Neural crest cell (in vitro differentiated cells): ENCODE results near the gene BCL7A. TPM values are rescaled to one million over a fixed set of nuclear protein-coding genes. Genes with fewer than 3 reads are reported as not detected.

Experiments
- DNase-seq: peaks from one replicate; pipeline ENCODE4 v3.0.0; 2021; ENCODE audit warnings: low read depth, mixed read lengths, low spot score
- H3K27ac Mint-ChIP-seq: one replicate; pipeline ENCODE4 v1.8.0; 2021; ENCODE audit warnings: mild to moderate bottlenecking, mixed read lengths; ENCODE audit not compliant: unreplicated experiment
- H3K27me3 Mint-ChIP-seq: 2 replicates; pipeline ENCODE4 v1.8.0; 2021; ENCODE audit warnings: low read depth, mild to moderate bottlenecking, mixed read lengths
- H3K36me3 Mint-ChIP-seq: 2 replicates; pipeline ENCODE4 v1.8.0; 2021; ENCODE audit warnings: low read depth, mild to moderate bottlenecking, mixed read lengths
- H3K4me1 Mint-ChIP-seq: 2 replicates; pipeline ENCODE4 v1.8.0; 2021; ENCODE audit warnings: mixed read lengths
- H3K4me3 Mint-ChIP-seq: one replicate; pipeline ENCODE4 v1.8.0; 2021; ENCODE audit warnings: mild to moderate bottlenecking, mixed read lengths
- H3K9me3 Mint-ChIP-seq: 2 replicates; pipeline ENCODE4 v1.8.0; 2021; ENCODE audit warnings: mixed read lengths
- CTCF ChIP-seq: fragments of 200-600 bp; sonication (generic); conservative IDR thresholded peaks from 2 replicates; pipeline ENCODE4 v1.5.0; 2021; ENCODE audit warnings: antibody characterized with exemption, mild to moderate bottlenecking
- total RNA-seq: library from RNA; stranded (reverse); gene quantifications from 2 replicates; pipeline ENCODE4 v1.2.1, GENCODE V29; 2021

BCL7A gene
- total RNA-seq, 1 donor from 2014 or later: 57.4 TPM

GRCh38 chr12:122042910-122043309 lies 21.2 kb downstream of the BCL7A start:
- H3K27ac Mint-ChIP-seq: no peak overlapping the region
- no peak for TF ChIP-seq CTCF

GRCh38 chr12:122043476-122043875 lies 21.8 kb downstream of the BCL7A start:
- Mint-ChIP-seq H3K27me3 (no peaks in the 10 kb centered on the region), H3K4me1 (no peaks in the 10 kb centered on the region), H3K36me3 (peaks cover 7% of the 10 kb centered on the region), H3K9me3 (no peaks in the 10 kb centered on the region), H3K4me3 (no peak overlapping the region), H3K27ac (no peak overlapping the region)
- TF ChIP-seq CTCF: no peak
- DNase-seq: no peak

More at GRCh38 chr12:122042910-122043309, 21.2 kb downstream of the BCL7A start:
- Mint-ChIP-seq H3K36me3 (peaks cover 7% of the 10 kb centered on the region), H3K27me3 (no peaks in the 10 kb centered on the region), H3K4me3 (no peak overlapping the region), H3K9me3 (no peaks in the 10 kb centered on the region), H3K4me1 (no peaks in the 10 kb centered on the region)
- no peak for DNase-seq

- Mint-ChIP-seq H3K9me3 (no peaks in the 10 kb centered on the region), H3K36me3 (peaks cover 7% of the 10 kb centered on the region), H3K4me1 (no peaks in the 10 kb centered on the region), H3K27ac (no peak overlapping the region), H3K27me3 (no peaks in the 10 kb centered on the region), H3K4me3 (no peak overlapping the region)
- no peak for TF ChIP-seq CTCF
- no peak for DNase-seq
Measured at GRCh38 chr12:122045262-122045661, 23.6 kb downstream of the BCL7A start.

GRCh38 chr12:122046145-122046544 lies 24.5 kb downstream of the BCL7A start:
- Mint-ChIP-seq H3K9me3 (no peaks in the 10 kb centered on the region), H3K36me3 (peaks cover 7% of the 10 kb centered on the region), H3K4me1 (no peaks in the 10 kb centered on the region), H3K27me3 (no peaks in the 10 kb centered on the region), H3K27ac (no peak overlapping the region), H3K4me3 (no peak overlapping the region)
- DNase-seq: no peak
- no peak for TF ChIP-seq CTCF

GRCh38 chr12:122048151-122048550 lies 26.5 kb downstream of the BCL7A start:
- Mint-ChIP-seq H3K9me3 (no peaks in the 10 kb centered on the region), H3K4me1 (no peaks in the 10 kb centered on the region), H3K27me3 (no peaks in the 10 kb centered on the region), H3K27ac (no peak overlapping the region), H3K4me3 (no peak overlapping the region), H3K36me3 (peaks cover 7% of the 10 kb centered on the region)
- no peak for DNase-seq
- no peak for TF ChIP-seq CTCF

- Mint-ChIP-seq H3K9me3 (no peaks in the 10 kb centered on the region), H3K4me3 (no peak overlapping the region), H3K27me3 (no peaks in the 10 kb centered on the region), H3K4me1 (no peaks in the 10 kb centered on the region), H3K36me3 (peaks cover 9% of the 10 kb centered on the region), H3K27ac (no peak overlapping the region)
- no peak for DNase-seq
- no peak for TF ChIP-seq CTCF
Measured at GRCh38 chr12:122049827-122050226, 28.1 kb downstream of the BCL7A start.
